Transverse colon (tissue), 4 donors: ENCODE results near the gene LRP3. TPM values are rescaled to one million over a fixed set of nuclear protein-coding genes. Genes with fewer than 3 reads are reported as not detected.
A peak's percentile ranks its signal among the peaks of the same experiment; 100 is the strongest.
"Not testable (repeated sequence)": the region's sequence is repeated elsewhere in the genome, so short reads cannot be mapped to it uniquely, and the experiment has no call there.

Experiments used
- DNase-seq: peaks from one replicate; pipeline ENCODE4 v3.0.0-alpha.2; 2019
- H3K27ac ChIP-seq, 4 donors: fragments of 200-600 bp; sonication (generic); 2 replicates each; pipeline ENCODE4 v1.5.1; 2016 to 2018; ENCODE audit warnings: inconsistent platforms in 4 of 4
- H3K27me3 ChIP-seq: fragments of 200-600 bp; sonication (generic); 2 replicates; pipeline ENCODE4 v1.5.1; 2017; ENCODE audit warnings: inconsistent platforms
- H3K36me3 ChIP-seq, 4 donors: fragments of 200-600 bp; sonication (generic); 2 replicates each; pipeline ENCODE4 v1.5.1; 2017 to 2019; ENCODE audit warnings: inconsistent platforms in 4 of 4
- H3K4me1 ChIP-seq, 4 donors: fragments of 200-600 bp; sonication (generic); 2 replicates each; pipeline ENCODE4 v1.5.1; 2017 to 2020; ENCODE audit warnings: inconsistent platforms in 4 of 4
- H3K4me3 ChIP-seq, 4 donors: fragments of 200-600 bp; sonication (generic); 1 replicate in 1 of 4; 2 replicates in 3 of 4; pipeline versions ENCODE4 v1.5.1 to v1.6.1; 2017 to 2019; ENCODE audit warnings: inconsistent platforms in 4 of 4
- H3K9me3 ChIP-seq, 2 donors: fragments of 200-600 bp; sonication (generic); 2 replicates each; pipeline ENCODE4 v1.5.1; 2017 to 2019; ENCODE audit warnings: inconsistent platforms in 2 of 2
- CTCF ChIP-seq, 5 experiments: fragments of 200-600 bp in 3 of 5; fragments of 450-650 bp in 2 of 5; sonication (generic) in 3 of 5; IDR thresholded peaks; 1 replicate in 2 of 5; 2 replicates in 3 of 5; pipeline ENCODE4 v1.5.1; 2016 to 2017; ENCODE audit warnings: antibody characterized with exemption in 5 of 5, inconsistent platforms in 3 of 5, mild to moderate bottlenecking in 2 of 5, moderate library complexity in 1 of 5
- EP300 ChIP-seq: sonication (generic); formaldehyde crosslinking; IDR thresholded peaks from one replicate; pipeline ENCODE4 v1.6.1; 2017; ENCODE audit warnings: antibody characterized with exemption, low read depth
- POLR2A ChIP-seq: fragments of 450-650 bp; IDR thresholded peaks from one replicate; pipeline ENCODE4 v1.6.1; 2016; ENCODE audit warnings: antibody characterized with exemption, mild to moderate bottlenecking, moderate library complexity
- POLR2AphosphoS5 ChIP-seq, 3 donors: sonication (generic); formaldehyde crosslinking; IDR thresholded peaks; one replicate each; pipeline ENCODE4 v1.6.1; 2016; ENCODE audit warnings: antibody characterized with exemption in 3 of 3
- WGBS, 2 donors: methylation state at CpG; one replicate each; pipeline ENCODE4 v1.1.5; 2018; ENCODE audit warnings: low coverage in 1 of 2; 5-methylcytosine and 5-hydroxymethylcytosine counted together
- in situ Hi-C, 4 donors: fragments of 200-750 bp; cut with MboI; loops; one replicate each; pipeline versions ENCODE4 v1.15.0 to v1.15.1; 2017; ENCODE audit warnings: low sequenced_read_pairs in 3 of 4, low pct_ligation_motif_present in 1 of 4, low pct_unique_long_range_greater_than_20kb in 1 of 4
- intact Hi-C: fragments of 100-400 bp; cut with DNase I; formaldehyde crosslinking; loops from one replicate; pipeline ENCODE4 v1.15.1; 2023; ENCODE audit warnings: low total_unique reads
- total RNA-seq, 4 donors: library from RNA; depleted of rRNA; stranded (reverse); fragments of >200 nt; gene quantifications; one replicate each; pipeline ENCODE4 v1.1.0, GENCODE V29; 2016

Gene LRP3
- total RNA-seq, 4 donors from 2014 or later = 12.5 to 23.6 (median 17.1) TPM

GRCh38 chr19:33189453-33189852, 4.7 kb upstream of the LRP3 start:
- Histone ChIP-seq H3K4me1 (peaks cover 0 to 13% (median 6%) of the 10 kb centered on the region in 4 donors), H3K27me3 (peaks cover 19% of the 10 kb centered on the region), H3K4me3 (no peak overlapping the region), H3K9me3 (no peaks in the 10 kb centered on the region), H3K27ac (no peak overlapping the region), H3K36me3 (no peaks in the 10 kb centered on the region)
- DNase-seq = no peak
- TF ChIP-seq CTCF (IDR thresholded peaks at IDR 0.05) = no peak
- TF ChIP-seq POLR2A = no peak
- no peak for TF ChIP-seq POLR2AphosphoS5 (IDR thresholded peaks at IDR 0.05)
- no peak for TF ChIP-seq EP300
- 0% methylated on average over 1 of the region's 1 CpG; no CpG with 5 or more reads in 1 of the 2 donors for WGBS, 2 donors
- in situ Hi-C loops = no loop called here
- intact Hi-C loops = no loop called here

GRCh38 chr19:33191092-33191491, 3.0 kb upstream of the LRP3 start:
- Histone ChIP-seq H3K27me3 (peaks cover 19% of the 10 kb centered on the region), H3K4me1 (peaks cover 0 to 25% (median 17%) of the 10 kb centered on the region in 4 donors)
- H3K9me3 ChIP-seq, intact Hi-C loops, H3K27ac ChIP-seq, in situ Hi-C loops, H3K4me3 ChIP-seq, H3K36me3 ChIP-seq, DNase-seq: not testable (repeated sequence)
- WGBS, 2 donors = 89 to 100% methylated on average over 2 to 4 of the region's 4 CpGs

- TF ChIP-seq EP300 = no peak
- Histone ChIP-seq H3K4me1 (peaks cover 0 to 26% (median 17%) of the 10 kb centered on the region in 4 donors), H3K27me3 (peaks cover 19% of the 10 kb centered on the region), H3K4me3 (no peak overlapping the region), H3K27ac (no peak overlapping the region), H3K36me3 (no peaks in the 10 kb centered on the region), H3K9me3 (no peaks in the 10 kb centered on the region)
- in situ Hi-C loops = no loop called here
- DNase-seq = no peak
- intact Hi-C loops = no loop called here
- 88% methylated on average over 6 of the region's 6 CpGs; no CpG with 5 or more reads in 1 of the 2 donors for WGBS, 2 donors
These were observed 2.6 kb upstream of the LRP3 start for GRCh38 chr19:33191501-33191900.

GRCh38 chr19:33192010-33192409, 2.1 kb upstream of the LRP3 start:
- Histone ChIP-seq H3K9me3 (no peaks in the 10 kb centered on the region), H3K27ac (no peak overlapping the region), H3K27me3 (peaks cover 19% of the 10 kb centered on the region), H3K4me3 (no peak overlapping the region), H3K4me1 (peaks cover 0 to 20% (median 15%) of the 10 kb centered on the region in 4 donors), H3K36me3 (no peaks in the 10 kb centered on the region)
- in situ Hi-C loops = no loop called here
- TF ChIP-seq POLR2AphosphoS5 (IDR thresholded peaks at IDR 0.05) (no peak), EP300 (no peak), CTCF (IDR thresholded peaks at IDR 0.05) (no peak), POLR2A (no peak)
- no peak for DNase-seq
- intact Hi-C loops = no loop called here
- 65 to 73% methylated on average over 6 to 7 of the region's 7 CpGs for WGBS, 2 donors

GRCh38 chr19:33193269-33193864, 763 bp upstream of the LRP3 start:
- Histone ChIP-seq H3K9me3 (no peaks in the 10 kb centered on the region), H3K36me3 (no peaks in the 10 kb centered on the region), H3K27me3 (peaks cover 19% of the 10 kb centered on the region), H3K4me3 (peak overlapping the region in 2 of 4 donors; percentile 32 to 40), H3K27ac (peak overlapping the region in 1 of 4 donors; percentile 2), H3K4me1 (peaks cover 0 to 13% (median 11%) of the 10 kb centered on the region in 4 donors)
- 76 to 83% methylated on average over 6 to 8 of the region's 8 CpGs for WGBS, 2 donors
- in situ Hi-C loops = no loop called here
- DNase-seq = no peak
- no peak for TF ChIP-seq CTCF (IDR thresholded peaks at IDR 0.05)
- TF ChIP-seq EP300 = no peak
- no peak for TF ChIP-seq POLR2A
- no peak for TF ChIP-seq POLR2AphosphoS5 (IDR thresholded peaks at IDR 0.05)
- intact Hi-C loops = no loop called here
